G401 (cell line): ENCODE results near the gene GJC2. TPM values are rescaled to one million over a fixed set of nuclear protein-coding genes. Genes with fewer than 3 reads are reported as not detected.

Experiments
- DNase-seq: peaks from one replicate; pipeline ENCODE4 v3.0.0-alpha.2; 2015; ENCODE audit warnings: low spot score
- in situ Hi-C: cut with HindIII; loops from 2 replicates; pipeline ENCODE4 v1.10.0; 2016; ENCODE audit warnings: low sequenced_read_pairs, mixed read lengths
- total RNA-seq: library from RNA; depleted of rRNA; stranded (reverse); fragments of >200 nt; shearing (Covaris generic); gene quantifications from 2 replicates; pipeline ENCODE4 v1.2.3, GENCODE V29; 2014

The GJC2 gene
- total RNA-seq, 1 experiment from 2014 or later, result 1.2 TPM

- DNase-seq, result no peak
- in situ Hi-C loops, result no loop called here
Observed at GRCh38 chr1:228142155-228142691, 7.5 kb upstream of the GJC2 start.

GRCh38 chr1:228142701-228143136 lies 7.0 kb upstream of the GJC2 start:
- in situ Hi-C loops, result no loop called here
- DNase-seq, result no peak

- in situ Hi-C loops, result no loop called here
- DNase-seq, result no peak
Observed at GRCh38 chr1:228143480-228144192, 6.1 kb upstream of the GJC2 start.

- in situ Hi-C loops, result no loop called here
- DNase-seq, result no peak
Observed at GRCh38 chr1:228144193-228144992, 5.3 kb upstream of the GJC2 start.

- no peak for DNase-seq
- in situ Hi-C loops, result no loop called here
Observed at GRCh38 chr1:228144993-228145343, 4.8 kb upstream of the GJC2 start.

GRCh38 chr1:228145463-228146416 lies 4.0 kb upstream of the GJC2 start:
- in situ Hi-C loops, result no loop called here
- DNase-seq, result no peak

- in situ Hi-C loops, result no loop called here
- no peak for DNase-seq
Observed at GRCh38 chr1:228146417-228147150, 3.1 kb upstream of the GJC2 start.

GRCh38 chr1:228147151-228147693 lies 2.5 kb upstream of the GJC2 start:
- in situ Hi-C loops, result no loop called here
- no peak for DNase-seq

- in situ Hi-C loops, result no loop called here
- DNase-seq, result no peak
Observed at GRCh38 chr1:228147768-228148167, 2.0 kb upstream of the GJC2 start.

- DNase-seq, result no peak
Observed at GRCh38 chr1:228148196-228148861, 1.4 kb upstream of the GJC2 start.

GRCh38 chr1:228148935-228149405 lies 760 bp upstream of the GJC2 start:
- in situ Hi-C loops, result no loop called here
- no peak for DNase-seq

More at GRCh38 chr1:228148196-228148861, 1.4 kb upstream of the GJC2 start:
- in situ Hi-C loops, result no loop called here

- DNase-seq, result no peak
- in situ Hi-C loops, result no loop called here
Observed at GRCh38 chr1:228150120-228150460, 360 bp downstream of the GJC2 start.

- no peak for DNase-seq
- in situ Hi-C loops, result no loop called here
Observed at GRCh38 chr1:228150461-228151179, 890 bp downstream of the GJC2 start.

- in situ Hi-C loops, result no loop called here
- DNase-seq, result no peak
Observed at GRCh38 chr1:228151180-228151925, 1.6 kb downstream of the GJC2 start.

- in situ Hi-C loops, result no loop called here
- DNase-seq, result no peak
Observed at GRCh38 chr1:228152097-228152917, 2.6 kb downstream of the GJC2 start.

- no peak for DNase-seq
- in situ Hi-C loops, result no loop called here
Observed at GRCh38 chr1:228152918-228153258, 3.2 kb downstream of the GJC2 start.
